OCI-LY3 (cell line): ENCODE measurements around the gene XAB2.

ENCODE experiments used
- EZH2phosphoT487 ChIP-seq: fragments of 200-600 bp; shearing (Covaris generic); IDR thresholded peaks from 2 replicates; pipeline ENCODE4 v1.6.1; 2018; ENCODE audit warnings: antibody characterized with exemption, mixed run types, low read depth
- TF ChIP-seq, protein P1 (sequence below): fragments of 200-600, 300-600 bp; sonication (generic); IDR thresholded peaks from 2 replicates; pipeline ENCODE4 v1.5.1; 2014; ENCODE audit warnings: antibody characterized with exemption, low read length, low read depth

- TF ChIP-seq, protein P1, sequence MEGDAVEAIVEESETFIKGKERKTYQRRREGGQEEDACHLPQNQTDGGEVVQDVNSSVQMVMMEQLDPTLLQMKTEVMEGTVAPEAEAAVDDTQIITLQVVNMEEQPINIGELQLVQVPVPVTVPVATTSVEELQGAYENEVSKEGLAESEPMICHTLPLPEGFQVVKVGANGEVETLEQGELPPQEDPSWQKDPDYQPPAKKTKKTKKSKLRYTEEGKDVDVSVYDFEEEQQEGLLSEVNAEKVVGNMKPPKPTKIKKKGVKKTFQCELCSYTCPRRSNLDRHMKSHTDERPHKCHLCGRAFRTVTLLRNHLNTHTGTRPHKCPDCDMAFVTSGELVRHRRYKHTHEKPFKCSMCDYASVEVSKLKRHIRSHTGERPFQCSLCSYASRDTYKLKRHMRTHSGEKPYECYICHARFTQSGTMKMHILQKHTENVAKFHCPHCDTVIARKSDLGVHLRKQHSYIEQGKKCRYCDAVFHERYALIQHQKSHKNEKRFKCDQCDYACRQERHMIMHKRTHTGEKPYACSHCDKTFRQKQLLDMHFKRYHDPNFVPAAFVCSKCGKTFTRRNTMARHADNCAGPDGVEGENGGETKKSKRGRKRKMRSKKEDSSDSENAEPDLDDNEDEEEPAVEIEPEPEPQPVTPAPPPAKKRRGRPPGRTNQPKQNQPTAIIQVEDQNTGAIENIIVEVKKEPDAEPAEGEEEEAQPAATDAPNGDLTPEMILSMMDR, result no peak
- no peak for TF ChIP-seq EZH2phosphoT487
Measured at GRCh38 chr19:7648265-7649014, 19.1 kb upstream of the XAB2 start.
